ENCODE results near the gene LRRK1. TPM values are rescaled to one million over a fixed set of nuclear protein-coding genes. Genes with fewer than 3 reads are reported as not detected.

Gene LRRK1
- total RNA-seq, 2 donors from 2014 or later = 0.74 to 1.2 TPM

DNA sequence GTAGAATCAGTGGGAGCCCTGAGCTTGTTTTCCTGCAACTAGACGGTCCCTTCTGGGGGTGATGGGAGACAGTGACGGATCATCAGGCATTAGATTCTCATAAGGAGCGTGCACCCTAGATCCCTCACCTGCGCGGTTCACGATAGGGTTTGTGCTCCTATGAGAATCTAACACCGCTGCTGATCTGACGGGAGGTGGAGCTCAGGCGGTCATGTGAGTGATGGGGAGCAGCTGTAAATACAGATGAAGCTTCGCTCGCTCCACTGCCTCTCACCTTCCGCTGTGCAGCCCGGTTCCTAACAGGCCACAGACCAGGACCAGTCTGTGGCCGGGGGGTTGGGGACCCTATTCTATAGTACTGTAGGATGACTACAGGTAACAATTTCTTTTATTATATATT lies 178.0 kb downstream of the LRRK1 start:
- H3K27ac Mint-ChIP-seq = no peak overlapping the region
- no peak overlapping the region for H3K4me3 Mint-ChIP-seq
- H3K4me1 Mint-ChIP-seq (ENCODE audit: low read depth) = peaks cover 17% of the 10 kb centered on the region
- ATAC-seq (replicated peaks in 1 of 2) (no peak), DNase-seq (no peak)
- H3K27me3 Mint-ChIP-seq (ENCODE audit: low read depth) = peaks cover 10% of the 10 kb centered on the region
- peaks cover 1 to 2% of the 10 kb centered on the region in 2 donors for H3K9me3 Mint-ChIP-seq
- H3K36me3 Mint-ChIP-seq (ENCODE audit: insufficient read depth in 2 of 2) = peaks cover 0 to 2% of the 10 kb centered on the region in 2 donors

DNA sequence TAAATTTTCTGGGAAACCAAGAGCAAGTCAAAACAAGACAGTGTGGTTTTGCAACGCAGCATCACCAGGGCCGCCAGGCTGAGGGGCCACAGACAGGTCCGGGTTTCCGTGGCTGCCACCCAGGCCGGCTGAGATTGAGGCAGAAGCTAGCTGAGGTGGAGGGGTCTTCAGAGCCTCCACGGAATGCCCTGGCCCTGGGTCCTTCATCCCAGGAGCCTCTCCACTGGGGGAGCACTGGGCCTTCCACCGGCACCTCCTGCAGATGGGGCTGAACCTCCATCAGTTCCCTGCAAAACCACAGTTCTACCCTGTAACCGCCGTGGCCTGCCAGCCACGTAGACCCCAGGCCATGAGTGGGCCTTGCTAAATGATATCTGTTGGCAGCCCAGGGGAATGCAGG lies 180.0 kb downstream of the LRRK1 start:
- peaks cover 1 to 2% of the 10 kb centered on the region in 2 donors for H3K9me3 Mint-ChIP-seq
- DNase-seq (peak; percentile 36 to 46), ATAC-seq (replicated peaks in 1 of 2) (peak; percentile 73 to 81)
- H3K4me3 Mint-ChIP-seq = peak overlapping the region in 1 of 2 donors; percentile 51
- no peak overlapping the region for H3K27ac Mint-ChIP-seq
- H3K27me3 Mint-ChIP-seq (ENCODE audit: low read depth) = peaks cover 6% of the 10 kb centered on the region
- peaks cover 10% of the 10 kb centered on the region for H3K4me1 Mint-ChIP-seq (ENCODE audit: low read depth)
- peaks cover 0 to 2% of the 10 kb centered on the region in 2 donors for H3K36me3 Mint-ChIP-seq (ENCODE audit: insufficient read depth in 2 of 2)

DNA sequence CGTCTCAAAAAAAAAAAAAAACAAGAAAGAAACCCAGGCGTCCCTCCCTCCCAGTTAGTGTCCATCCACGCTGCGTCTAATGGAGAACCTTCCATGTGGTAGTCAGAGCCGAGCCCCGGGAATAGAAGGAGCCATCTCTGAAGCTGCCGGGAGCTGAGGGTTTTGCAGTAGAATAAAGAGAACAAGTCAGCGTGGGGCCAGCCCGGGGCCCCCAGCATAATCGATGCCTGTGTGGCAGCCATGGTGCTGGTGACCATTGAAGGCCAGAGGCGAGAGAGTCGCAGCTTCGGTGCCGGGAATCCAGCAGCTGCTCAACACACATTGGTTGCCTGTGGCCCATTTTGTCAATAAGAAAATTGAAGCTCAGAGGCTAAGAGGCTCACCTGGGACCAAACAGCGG lies 181.0 kb downstream of the LRRK1 start:
- Mint-ChIP-seq H3K4me3 (no peak overlapping the region), H3K27ac (no peak overlapping the region), H3K9me3 (peaks cover 1 to 2% of the 10 kb centered on the region in 2 donors), H3K27me3 (ENCODE audit: low read depth) (no peaks in the 10 kb centered on the region), H3K36me3 (ENCODE audit: insufficient read depth in 2 of 2) (peaks cover 0 to 2% of the 10 kb centered on the region in 2 donors), H3K4me1 (ENCODE audit: low read depth) (peaks cover 9% of the 10 kb centered on the region)
- DNase-seq = no peak
- ATAC-seq (replicated peaks in 1 of 2) = no peak

DNA sequence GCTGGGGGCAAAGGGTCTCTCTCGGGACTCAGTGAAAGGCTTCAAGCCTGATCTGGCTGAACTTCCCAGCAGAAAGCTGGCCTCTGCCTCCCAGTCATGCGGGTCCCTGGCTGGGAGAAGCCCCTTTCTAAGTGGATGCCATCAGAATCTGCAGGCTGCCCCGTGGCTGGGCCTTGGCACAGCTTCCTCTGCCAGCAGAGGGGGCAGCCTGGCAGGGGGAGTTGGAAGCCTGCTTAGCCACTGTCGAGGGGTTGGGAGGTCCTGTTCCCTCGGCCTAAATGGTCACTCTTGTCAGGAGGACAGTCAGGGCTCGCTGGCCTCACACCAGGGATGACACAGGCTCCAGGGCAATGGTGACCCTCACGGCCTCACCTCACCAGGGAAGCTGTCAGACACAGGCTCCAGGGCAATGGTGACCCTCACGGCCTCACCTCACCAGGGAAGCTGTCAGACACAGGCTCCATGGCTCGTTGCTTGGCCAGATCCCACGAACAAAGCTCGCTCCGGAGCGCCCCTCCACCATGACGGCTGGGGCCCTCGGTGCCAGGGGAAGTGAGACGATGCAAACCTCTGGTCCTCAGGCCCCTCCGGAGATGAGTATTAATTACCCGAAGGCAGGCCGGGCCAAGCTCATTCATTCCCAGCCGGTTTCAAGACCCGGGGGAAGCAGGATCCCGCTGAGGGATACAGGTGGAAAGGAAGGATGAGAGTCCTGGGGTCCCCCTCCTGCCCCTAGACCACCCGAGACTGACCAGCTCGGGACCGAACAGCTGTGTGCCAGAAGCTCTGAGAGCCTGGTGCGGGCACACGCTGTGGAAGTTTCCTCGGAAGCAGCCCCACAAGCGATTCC lies 181.7 kb downstream of the LRRK1 start:
- Mint-ChIP-seq H3K27ac (no peak overlapping the region), H3K36me3 (ENCODE audit: insufficient read depth in 2 of 2) (peaks cover 0 to 2% of the 10 kb centered on the region in 2 donors), H3K4me3 (no peak overlapping the region), H3K4me1 (ENCODE audit: low read depth) (peaks cover 9% of the 10 kb centered on the region), H3K9me3 (peaks cover 1 to 2% of the 10 kb centered on the region in 2 donors), H3K27me3 (ENCODE audit: low read depth) (no peaks in the 10 kb centered on the region)
- ATAC-seq (replicated peaks in 1 of 2) (no peak), DNase-seq (no peak)

DNA sequence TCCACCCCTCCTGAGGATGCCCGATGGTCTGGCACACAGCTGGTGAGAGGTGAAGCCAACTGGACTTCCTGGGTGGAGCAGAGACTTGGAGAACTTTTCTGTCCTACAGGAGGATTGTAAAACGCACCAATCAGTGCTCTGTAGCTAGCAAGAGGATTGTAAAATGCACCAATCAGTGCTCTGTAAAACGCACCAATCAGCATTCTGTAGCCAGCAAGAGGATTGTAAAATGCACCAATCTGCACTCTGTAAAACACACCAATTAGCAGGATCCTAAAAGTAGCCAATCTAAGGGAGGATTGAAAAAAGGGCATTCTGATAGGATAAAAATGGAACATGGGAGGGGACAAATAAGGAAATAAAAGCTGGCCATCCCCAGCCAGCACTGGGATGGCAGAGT lies 182.5 kb downstream of the LRRK1 start:
- no peak for ATAC-seq (replicated peaks in 1 of 2)
- Mint-ChIP-seq H3K9me3 (peaks cover 1 to 2% of the 10 kb centered on the region in 2 donors), H3K27me3 (ENCODE audit: low read depth) (no peaks in the 10 kb centered on the region), H3K36me3 (ENCODE audit: insufficient read depth in 2 of 2) (peaks cover 0 to 2% of the 10 kb centered on the region in 2 donors), H3K27ac (no peak overlapping the region), H3K4me3 (no peak overlapping the region), H3K4me1 (ENCODE audit: low read depth) (peaks cover 9% of the 10 kb centered on the region)
- no peak for DNase-seq

DNA sequence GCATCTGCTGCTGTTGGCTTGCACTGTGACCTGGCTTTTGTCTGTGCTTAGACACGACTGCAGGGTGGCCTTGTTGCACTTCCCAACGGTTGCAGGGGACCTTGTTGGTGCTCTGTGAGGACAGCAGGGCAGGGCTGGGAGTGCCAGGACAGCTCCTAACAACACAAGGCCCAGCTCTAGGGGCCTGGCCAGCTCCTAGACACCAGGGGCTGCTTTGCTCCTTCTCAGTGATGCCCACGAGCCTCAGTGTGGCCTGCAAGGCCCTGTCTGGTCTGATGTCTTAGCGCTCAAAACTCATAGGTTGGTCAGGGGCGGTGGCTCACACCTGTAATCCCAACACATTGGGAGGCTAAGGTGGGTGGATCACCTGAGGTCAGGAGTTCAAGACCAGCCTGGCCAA lies 183.6 kb downstream of the LRRK1 start:
- Mint-ChIP-seq H3K36me3 (ENCODE audit: insufficient read depth in 2 of 2) (peaks cover 0 to 2% of the 10 kb centered on the region in 2 donors), H3K27ac (no peak overlapping the region), H3K27me3 (ENCODE audit: low read depth) (no peaks in the 10 kb centered on the region), H3K4me1 (ENCODE audit: low read depth) (peaks cover 9% of the 10 kb centered on the region), H3K4me3 (no peak overlapping the region), H3K9me3 (peaks cover 1 to 2% of the 10 kb centered on the region in 2 donors)
- DNase-seq (no peak), ATAC-seq (replicated peaks in 1 of 2) (no peak)

DNA sequence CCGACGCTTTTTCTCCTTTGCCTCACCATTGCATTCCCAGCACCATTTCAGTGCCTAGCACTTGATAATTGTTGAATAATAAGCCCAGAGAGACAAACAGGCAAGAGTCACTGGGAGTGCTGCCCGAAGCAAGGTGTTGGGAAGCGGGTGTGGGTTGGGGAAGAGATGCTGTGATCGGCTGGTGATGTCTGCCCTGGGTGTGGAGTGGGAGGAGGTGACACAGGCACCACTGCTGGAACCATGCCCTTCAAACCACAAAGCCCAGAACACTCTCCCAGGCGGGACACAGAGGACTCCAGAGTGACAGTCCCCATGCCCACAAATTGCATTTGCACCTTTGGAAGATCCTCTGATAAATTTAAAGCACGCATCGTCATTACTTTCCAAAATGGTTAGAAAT lies 184.4 kb downstream of the LRRK1 start:
- Mint-ChIP-seq H3K9me3 (peaks cover 1 to 2% of the 10 kb centered on the region in 2 donors), H3K36me3 (ENCODE audit: insufficient read depth in 2 of 2) (peaks cover 0 to 2% of the 10 kb centered on the region in 2 donors), H3K27me3 (ENCODE audit: low read depth) (no peaks in the 10 kb centered on the region), H3K27ac (no peak overlapping the region), H3K4me1 (ENCODE audit: low read depth) (peaks cover 8% of the 10 kb centered on the region), H3K4me3 (no peak overlapping the region)
- no peak for DNase-seq
- ATAC-seq (replicated peaks in 1 of 2) = no peak

DNA sequence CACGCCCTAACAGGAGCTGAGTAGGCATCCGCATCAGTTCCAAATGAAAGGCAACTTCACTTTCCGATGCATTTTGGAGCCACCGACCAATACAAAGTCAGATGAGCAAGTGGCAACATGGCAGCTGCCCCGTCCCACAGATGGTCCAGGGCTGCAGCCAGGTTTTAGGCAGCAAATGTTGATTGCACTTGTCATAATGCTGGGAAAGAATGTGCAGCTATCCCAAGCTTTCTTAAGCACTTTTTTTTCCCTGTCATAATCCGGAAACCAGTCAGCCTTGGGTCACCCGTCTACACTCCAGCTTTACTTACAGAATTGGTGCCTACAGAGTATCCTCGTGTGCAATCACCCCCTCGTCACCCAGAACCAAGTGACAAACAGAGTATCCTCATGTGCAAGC lies 185.0 kb downstream of the LRRK1 start:
- H3K9me3 Mint-ChIP-seq = peaks cover 1 to 2% of the 10 kb centered on the region in 2 donors
- no peak overlapping the region for H3K27ac Mint-ChIP-seq
- no peaks in the 10 kb centered on the region for H3K27me3 Mint-ChIP-seq (ENCODE audit: low read depth)
- ATAC-seq (replicated peaks in 1 of 2) (no peak), DNase-seq (no peak)
- no peak overlapping the region for H3K4me3 Mint-ChIP-seq
- peaks cover 0 to 2% of the 10 kb centered on the region in 2 donors for H3K36me3 Mint-ChIP-seq (ENCODE audit: insufficient read depth in 2 of 2)
- peaks cover 3% of the 10 kb centered on the region for H3K4me1 Mint-ChIP-seq (ENCODE audit: low read depth)

DNA sequence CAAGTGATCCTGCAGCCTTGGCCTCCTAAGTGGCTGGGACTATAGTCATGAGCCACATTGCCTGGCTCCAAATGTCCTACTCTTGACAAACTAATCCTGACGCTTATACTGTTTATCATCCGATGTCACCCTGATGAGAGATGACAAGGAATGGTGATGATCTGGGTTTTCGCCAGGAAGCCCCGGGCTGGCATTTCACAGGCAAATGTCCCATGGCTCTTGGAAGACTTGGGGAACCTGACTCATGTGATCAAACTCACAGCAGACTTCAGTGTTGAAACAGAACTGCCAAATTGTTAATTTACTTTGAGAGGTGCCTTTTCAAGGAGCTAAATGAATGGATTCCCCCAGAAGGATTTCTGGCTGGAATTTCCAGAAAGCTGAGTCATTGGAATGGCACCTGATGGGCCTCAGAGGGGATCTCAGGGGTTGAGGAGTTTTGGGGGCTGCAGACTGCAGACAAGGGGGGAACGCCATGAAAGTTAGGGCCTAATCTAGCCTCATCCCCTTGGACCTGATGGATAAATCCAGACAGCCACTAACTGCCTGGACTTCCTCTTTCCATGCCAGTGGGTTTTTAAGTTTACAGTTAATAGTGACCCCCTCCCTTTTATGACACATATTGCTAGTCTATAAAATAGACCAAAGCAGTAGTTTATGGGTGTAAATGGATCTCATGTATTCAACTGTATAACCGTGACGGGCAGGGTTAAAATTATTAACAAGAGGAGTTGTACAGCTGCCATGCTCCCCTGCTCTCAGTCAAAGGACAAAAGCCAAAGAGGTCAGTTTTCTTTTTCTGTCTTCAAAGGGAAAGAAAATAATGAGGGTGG lies 186.1 kb downstream of the LRRK1 start:
- peaks cover 0 to 2% of the 10 kb centered on the region in 2 donors for H3K36me3 Mint-ChIP-seq (ENCODE audit: insufficient read depth in 2 of 2)
- H3K4me1 Mint-ChIP-seq (ENCODE audit: low read depth) = no peaks in the 10 kb centered on the region
- peaks cover 1 to 2% of the 10 kb centered on the region in 2 donors for H3K9me3 Mint-ChIP-seq

DNA sequence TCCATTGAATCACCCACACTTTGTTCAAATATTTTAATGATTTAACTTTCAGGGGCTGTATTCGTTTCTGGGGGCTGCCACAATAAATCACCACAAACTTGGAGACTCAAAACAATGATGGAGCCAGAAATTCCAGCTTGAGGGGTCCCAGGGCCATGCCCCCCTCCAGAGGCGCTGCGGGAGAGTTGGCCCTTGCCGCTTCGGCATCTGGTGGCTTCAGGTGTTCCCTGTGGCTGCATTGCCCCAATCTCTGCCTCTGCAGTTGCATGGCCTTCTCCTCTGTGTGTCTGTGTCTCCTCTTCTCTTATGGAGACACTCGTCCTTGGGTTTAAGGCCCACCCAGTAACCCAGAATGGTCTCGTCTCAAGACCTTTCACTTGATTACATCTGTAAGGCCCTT lies 187.9 kb downstream of the LRRK1 start:
- DNase-seq (no peak), ATAC-seq (replicated peaks in 1 of 2) (no peak)
- Mint-ChIP-seq H3K36me3 (ENCODE audit: insufficient read depth in 2 of 2) (no peaks in the 10 kb centered on the region), H3K9me3 (no peaks in the 10 kb centered on the region), H3K27me3 (ENCODE audit: low read depth) (no peaks in the 10 kb centered on the region), H3K4me1 (ENCODE audit: low read depth) (no peaks in the 10 kb centered on the region), H3K4me3 (no peak overlapping the region), H3K27ac (no peak overlapping the region)

More for the DNA sequence above, 186.1 kb downstream of the LRRK1 start:
- H3K27me3 Mint-ChIP-seq (ENCODE audit: low read depth) = no peaks in the 10 kb centered on the region
- H3K27ac Mint-ChIP-seq = no peak overlapping the region
- no peak overlapping the region for H3K4me3 Mint-ChIP-seq
- DNase-seq = no peak
- ATAC-seq (replicated peaks in 1 of 2) = no peak

DNA sequence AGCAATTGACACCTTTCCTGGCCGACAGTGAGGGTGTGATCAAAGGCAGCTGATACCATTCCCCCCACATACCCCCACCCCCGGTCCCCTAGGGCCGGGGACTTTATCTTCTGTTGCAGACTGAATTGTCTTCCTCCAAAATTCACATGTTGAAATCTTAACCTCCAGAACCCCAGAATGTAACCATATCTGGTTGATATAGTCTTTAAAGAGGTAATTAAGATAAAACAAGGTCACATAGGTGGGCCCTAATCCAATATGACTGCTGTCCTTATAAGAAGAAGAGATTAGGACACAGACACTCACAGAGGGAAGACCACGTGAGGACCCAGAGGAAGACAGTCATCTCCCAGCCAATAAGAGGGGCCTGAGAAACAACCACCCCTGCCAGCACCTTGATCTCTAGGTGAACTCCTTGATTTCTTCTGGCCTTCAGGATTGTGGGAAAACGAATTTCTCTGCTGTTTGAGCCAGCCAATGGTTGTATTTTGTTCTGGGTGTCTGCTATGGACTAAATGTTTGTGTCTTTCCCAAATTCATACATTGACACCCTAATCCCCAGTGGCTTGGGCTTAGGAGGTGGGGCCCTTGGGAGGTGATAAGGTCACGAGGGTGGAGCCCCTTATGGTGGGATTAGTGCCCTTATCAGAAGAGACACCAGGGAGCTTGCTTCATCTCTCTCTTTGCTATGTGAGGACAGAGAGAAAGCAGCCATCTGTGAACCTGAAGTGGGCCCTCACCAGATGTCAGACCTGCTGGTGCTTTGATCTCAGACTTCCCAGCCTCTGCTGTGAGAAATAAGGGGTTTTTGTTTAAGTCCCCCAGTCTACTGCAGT lies 188.7 kb downstream of the LRRK1 start:
- DNase-seq (no peak), ATAC-seq (replicated peaks in 1 of 2) (no peak)
- no peaks in the 10 kb centered on the region for H3K4me1 Mint-ChIP-seq (ENCODE audit: low read depth)
- no peaks in the 10 kb centered on the region for H3K27me3 Mint-ChIP-seq (ENCODE audit: low read depth)
- H3K9me3 Mint-ChIP-seq = no peaks in the 10 kb centered on the region
- no peak overlapping the region for H3K4me3 Mint-ChIP-seq
- no peaks in the 10 kb centered on the region for H3K36me3 Mint-ChIP-seq (ENCODE audit: insufficient read depth in 2 of 2)
- no peak overlapping the region for H3K27ac Mint-ChIP-seq

DNA sequence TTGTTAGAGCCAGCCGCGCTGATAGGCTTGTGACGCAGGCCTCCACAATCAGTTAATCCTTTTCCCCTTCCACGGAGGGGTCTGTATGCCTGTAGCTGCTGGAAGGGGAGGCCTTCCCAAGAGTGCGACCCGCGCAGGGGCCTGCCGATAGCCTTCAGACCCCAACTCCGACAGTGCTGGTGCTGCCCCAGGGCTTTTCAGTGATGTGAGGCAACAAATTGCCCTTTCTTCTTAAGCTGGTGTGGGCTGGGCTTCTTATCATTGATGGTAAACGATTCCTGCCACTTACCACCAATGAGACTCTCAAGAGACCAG lies 189.3 kb downstream of the LRRK1 start:
- ATAC-seq (replicated peaks in 1 of 2) (no peak), DNase-seq (no peak)
- no peaks in the 10 kb centered on the region for H3K27me3 Mint-ChIP-seq (ENCODE audit: low read depth)
- no peaks in the 10 kb centered on the region for H3K9me3 Mint-ChIP-seq
- H3K4me1 Mint-ChIP-seq (ENCODE audit: low read depth) = no peaks in the 10 kb centered on the region
- no peaks in the 10 kb centered on the region for H3K36me3 Mint-ChIP-seq (ENCODE audit: insufficient read depth in 2 of 2)
- H3K4me3 Mint-ChIP-seq = no peak overlapping the region
- no peak overlapping the region for H3K27ac Mint-ChIP-seq

DNA sequence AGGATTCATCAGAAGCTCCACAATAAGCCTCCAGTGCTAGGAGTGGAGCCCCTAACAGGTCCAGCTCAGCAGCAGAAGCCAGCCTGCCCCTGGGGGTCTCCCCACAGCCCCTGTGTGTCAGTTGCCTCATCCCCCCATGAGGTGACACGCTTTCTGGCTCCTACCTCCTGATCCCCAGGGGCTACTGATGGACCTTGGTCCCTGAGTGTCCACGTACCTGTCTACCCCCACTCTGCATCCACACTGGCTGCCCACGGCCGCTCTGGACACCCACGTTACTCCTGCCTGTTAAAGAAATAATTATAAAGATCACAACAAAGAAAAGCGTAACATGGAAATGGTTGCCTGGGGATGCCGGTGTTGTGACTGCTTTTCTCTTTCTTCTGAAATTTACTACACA lies 189.6 kb downstream of the LRRK1 start:
- ATAC-seq (replicated peaks in 1 of 2) = no peak

More for the DNA sequence above, 189.6 kb downstream of the LRRK1 start:
- Mint-ChIP-seq H3K4me1 (ENCODE audit: low read depth) (no peaks in the 10 kb centered on the region), H3K9me3 (no peaks in the 10 kb centered on the region), H3K36me3 (ENCODE audit: insufficient read depth in 2 of 2) (no peaks in the 10 kb centered on the region), H3K27me3 (ENCODE audit: low read depth) (no peaks in the 10 kb centered on the region), H3K27ac (no peak overlapping the region), H3K4me3 (no peak overlapping the region)
- no peak for DNase-seq

All from activated T-cell treated with anti-CD3 and anti-CD28 coated beads, Interleukin-2, amount 50 U/mL, for 72 hours (primary cell).